ENCODE data around the gene C5orf58. TPM values are rescaled to one million over a fixed set of nuclear protein-coding genes. Genes with fewer than 3 reads are reported as not detected.

Gene C5orf58
- total and polyA plus RNA-seq, 9 of the 15 experiments (the other 6 are each of a cell fraction or from before 2014, with no cell fraction given) = 1.5 to 7.6 (median 5.3) TPM

DNA sequence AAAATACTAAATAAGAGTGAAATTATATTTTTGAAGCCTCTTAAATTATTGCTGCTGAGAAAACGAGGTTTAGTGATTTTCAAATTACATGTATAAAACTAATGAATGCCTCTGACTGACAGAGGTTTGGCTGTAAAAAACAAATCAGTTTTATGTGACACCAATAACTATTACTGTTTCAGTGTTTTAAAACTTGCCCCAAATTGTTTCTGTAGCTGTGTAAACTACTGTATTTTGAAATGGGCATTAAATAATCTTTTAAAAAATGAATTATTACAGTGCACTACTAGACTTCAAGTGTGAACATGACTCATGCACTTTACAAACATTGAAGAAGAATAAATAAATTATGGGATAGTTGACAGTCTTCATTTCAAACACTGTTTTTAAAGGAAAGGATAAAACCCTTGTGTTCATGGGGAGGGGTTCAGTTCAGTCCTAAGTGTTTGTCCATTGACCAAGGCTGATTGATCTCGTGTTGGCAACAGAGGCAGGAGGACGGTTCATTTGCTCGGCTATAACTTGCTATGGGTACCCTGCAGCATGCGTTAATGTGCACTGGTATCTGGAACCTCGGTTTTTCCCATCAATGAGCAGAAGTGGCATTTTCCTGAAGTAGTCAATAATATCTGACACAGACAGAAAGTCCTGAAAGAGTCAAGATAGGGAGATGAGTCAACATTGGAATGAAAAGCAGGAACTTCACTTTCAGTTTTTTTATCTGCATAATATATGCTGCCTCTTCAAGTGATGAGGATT lies 15.6 kb downstream of the C5orf58 start (continued):
- TF ChIP-seq, protein P1, sequence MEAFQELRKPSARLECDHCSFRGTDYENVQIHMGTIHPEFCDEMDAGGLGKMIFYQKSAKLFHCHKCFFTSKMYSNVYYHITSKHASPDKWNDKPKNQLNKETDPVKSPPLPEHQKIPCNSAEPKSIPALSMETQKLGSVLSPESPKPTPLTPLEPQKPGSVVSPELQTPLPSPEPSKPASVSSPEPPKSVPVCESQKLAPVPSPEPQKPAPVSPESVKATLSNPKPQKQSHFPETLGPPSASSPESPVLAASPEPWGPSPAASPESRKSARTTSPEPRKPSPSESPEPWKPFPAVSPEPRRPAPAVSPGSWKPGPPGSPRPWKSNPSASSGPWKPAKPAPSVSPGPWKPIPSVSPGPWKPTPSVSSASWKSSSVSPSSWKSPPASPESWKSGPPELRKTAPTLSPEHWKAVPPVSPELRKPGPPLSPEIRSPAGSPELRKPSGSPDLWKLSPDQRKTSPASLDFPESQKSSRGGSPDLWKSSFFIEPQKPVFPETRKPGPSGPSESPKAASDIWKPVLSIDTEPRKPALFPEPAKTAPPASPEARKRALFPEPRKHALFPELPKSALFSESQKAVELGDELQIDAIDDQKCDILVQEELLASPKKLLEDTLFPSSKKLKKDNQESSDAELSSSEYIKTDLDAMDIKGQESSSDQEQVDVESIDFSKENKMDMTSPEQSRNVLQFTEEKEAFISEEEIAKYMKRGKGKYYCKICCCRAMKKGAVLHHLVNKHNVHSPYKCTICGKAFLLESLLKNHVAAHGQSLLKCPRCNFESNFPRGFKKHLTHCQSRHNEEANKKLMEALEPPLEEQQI (IDR thresholded peaks at IDR 0.05) = 0 out of 2 replicates have a peak, but pooled peaks have one; percentile 29
- TF ChIP-seq FOXK2 (conservative IDR thresholded peaks at IDR 0.05 in 1 of 2, IDR thresholded peaks at IDR 0.05 in 1 of 2; ENCODE audit: low read depth in 2 of 2) (0 out of 4 replicates have a peak, but pooled peaks of 1 of the 2 experiments have one; percentile 16), CBFA2T3 (IDR thresholded peaks at IDR 0.05) (peak; percentile 92), NFIC (IDR thresholded peaks at IDR 0.05) (peak; percentile 58; the same call in 1 of the 2 replicates), TBL1XR1 (IDR thresholded peaks at IDR 0.05; ENCODE audit: low read length in 2 of 2) (0 out of 4 replicates have a peak, but pooled peaks of 1 of the 2 experiments have one; percentile 22), LEF1 (IDR thresholded peaks at IDR 0.05) (peak; percentile 35; the same call in 1 of the 2 replicates), POLR2AphosphoS5 (IDR thresholded peaks at IDR 0.05; ENCODE audit: control insufficient read depth, insufficient read depth, low read depth, low read length) (peak; percentile 67; the same call in 1 of the 2 replicates), TCF3 (CRISPR knock-in tag; IDR thresholded peaks at IDR 0.05) (peak; percentile 91), ZNF384 (IDR thresholded peaks at IDR 0.05; ENCODE audit: low read depth, low read length) (peak; percentile 68), SMARCC2 (IDR thresholded peaks at IDR 0.05; ENCODE audit: low read depth) (peak; percentile 82; the same call in 1 of the 2 replicates), SMARCE1 (IDR thresholded peaks at IDR 0.05) (peak; percentile 90), BRF1 (IDR thresholded peaks at IDR 0.05; ENCODE audit: borderline replicate concordance, extremely low read depth, insufficient read length) (no peak), ZNF318 (IDR thresholded peaks at IDR 0.05; ENCODE audit: borderline replicate concordance in 1 of 2, low read depth in 1 of 2) (no peak), ZNF41 (CRISPR knock-in tag; conservative IDR thresholded peaks at IDR 0.05) (no peak), KLF16 (IDR thresholded peaks at IDR 0.05) (peak; percentile 77; the same call in 1 of the 2 replicates), ZNF583 (CRISPR knock-in tag; IDR thresholded peaks at IDR 0.05) (no peak), MTA3 (IDR thresholded peaks at IDR 0.05; ENCODE audit: borderline replicate concordance) (0 out of 2 replicates have a peak, but pooled peaks have one; percentile 37), NFYB (IDR thresholded peaks at IDR 0.05; ENCODE audit: extremely low read depth, insufficient read length) (no peak)
